ENCODE results near the gene ST7. TPM values are rescaled to one million over a fixed set of nuclear protein-coding genes. Genes with fewer than 3 reads are reported as not detected.

The ST7 gene
- total RNA-seq, 4 donors from 2014 or later = 7.2 to 47.9 (median 19.1) TPM

DNA sequence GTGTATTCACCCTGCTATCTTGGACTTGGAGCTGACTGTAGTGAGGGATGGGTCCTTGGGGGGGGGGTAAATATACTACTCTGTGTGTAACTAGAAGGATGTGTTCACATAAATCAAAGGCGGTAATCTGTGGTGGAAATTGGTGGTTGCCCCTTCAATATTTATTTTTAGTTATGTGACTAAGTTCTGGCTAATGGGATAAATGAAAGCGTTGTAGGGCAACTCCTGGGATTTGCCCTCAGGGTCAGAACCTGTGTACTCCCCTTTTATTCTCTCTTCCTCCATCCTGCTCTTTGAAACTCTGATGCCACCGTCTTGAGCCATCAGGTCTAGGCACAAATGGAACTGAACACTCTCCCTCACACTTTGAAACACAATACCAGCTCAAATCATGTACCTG is 24.3 kb upstream of the ST7 start:
- TF ChIP-seq POLR2AphosphoS5 (IDR thresholded peaks at IDR 0.05) = no peak
- TF ChIP-seq EP300 (IDR thresholded peaks at IDR 0.05; ENCODE audit: low read depth) = no peak
- no peak for TF ChIP-seq POLR2A (IDR thresholded peaks at IDR 0.05)
- TF ChIP-seq, protein P1, sequence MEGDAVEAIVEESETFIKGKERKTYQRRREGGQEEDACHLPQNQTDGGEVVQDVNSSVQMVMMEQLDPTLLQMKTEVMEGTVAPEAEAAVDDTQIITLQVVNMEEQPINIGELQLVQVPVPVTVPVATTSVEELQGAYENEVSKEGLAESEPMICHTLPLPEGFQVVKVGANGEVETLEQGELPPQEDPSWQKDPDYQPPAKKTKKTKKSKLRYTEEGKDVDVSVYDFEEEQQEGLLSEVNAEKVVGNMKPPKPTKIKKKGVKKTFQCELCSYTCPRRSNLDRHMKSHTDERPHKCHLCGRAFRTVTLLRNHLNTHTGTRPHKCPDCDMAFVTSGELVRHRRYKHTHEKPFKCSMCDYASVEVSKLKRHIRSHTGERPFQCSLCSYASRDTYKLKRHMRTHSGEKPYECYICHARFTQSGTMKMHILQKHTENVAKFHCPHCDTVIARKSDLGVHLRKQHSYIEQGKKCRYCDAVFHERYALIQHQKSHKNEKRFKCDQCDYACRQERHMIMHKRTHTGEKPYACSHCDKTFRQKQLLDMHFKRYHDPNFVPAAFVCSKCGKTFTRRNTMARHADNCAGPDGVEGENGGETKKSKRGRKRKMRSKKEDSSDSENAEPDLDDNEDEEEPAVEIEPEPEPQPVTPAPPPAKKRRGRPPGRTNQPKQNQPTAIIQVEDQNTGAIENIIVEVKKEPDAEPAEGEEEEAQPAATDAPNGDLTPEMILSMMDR (IDR thresholded peaks at IDR 0.05) = no peak
- Histone ChIP-seq H3K27me3 (no peaks in the 10 kb centered on the region), H3K27ac (no peak overlapping the region), H3K4me1 (peaks cover 0 to 6% (median 0%) of the 10 kb centered on the region in 4 donors), H3K9me3 (no peaks in the 10 kb centered on the region), H3K36me3 (no peaks in the 10 kb centered on the region), H3K4me3 (no peak overlapping the region)
- DNase-seq = no peak
- intact Hi-C loops (cut with DNase I; ENCODE audit: low total_unique reads) = no loop called here
- in situ Hi-C loops (cut with MboI; ENCODE audit: low pct_ligation_motif_present in 1 of 4, low pct_unique_long_range_greater_than_20kb in 1 of 4, low sequenced_read_pairs in 3 of 4) = loop anchor here in 1 of 4 donors (10.0 kb wide), 1 partner anchor 196 kb away; no protein-coding TSS in a partner anchor
- 72 to 82% methylated on average over 3 of the region's 3 CpGs for WGBS, 2 donors (ENCODE audit: low coverage in 1 of 2)

DNA sequence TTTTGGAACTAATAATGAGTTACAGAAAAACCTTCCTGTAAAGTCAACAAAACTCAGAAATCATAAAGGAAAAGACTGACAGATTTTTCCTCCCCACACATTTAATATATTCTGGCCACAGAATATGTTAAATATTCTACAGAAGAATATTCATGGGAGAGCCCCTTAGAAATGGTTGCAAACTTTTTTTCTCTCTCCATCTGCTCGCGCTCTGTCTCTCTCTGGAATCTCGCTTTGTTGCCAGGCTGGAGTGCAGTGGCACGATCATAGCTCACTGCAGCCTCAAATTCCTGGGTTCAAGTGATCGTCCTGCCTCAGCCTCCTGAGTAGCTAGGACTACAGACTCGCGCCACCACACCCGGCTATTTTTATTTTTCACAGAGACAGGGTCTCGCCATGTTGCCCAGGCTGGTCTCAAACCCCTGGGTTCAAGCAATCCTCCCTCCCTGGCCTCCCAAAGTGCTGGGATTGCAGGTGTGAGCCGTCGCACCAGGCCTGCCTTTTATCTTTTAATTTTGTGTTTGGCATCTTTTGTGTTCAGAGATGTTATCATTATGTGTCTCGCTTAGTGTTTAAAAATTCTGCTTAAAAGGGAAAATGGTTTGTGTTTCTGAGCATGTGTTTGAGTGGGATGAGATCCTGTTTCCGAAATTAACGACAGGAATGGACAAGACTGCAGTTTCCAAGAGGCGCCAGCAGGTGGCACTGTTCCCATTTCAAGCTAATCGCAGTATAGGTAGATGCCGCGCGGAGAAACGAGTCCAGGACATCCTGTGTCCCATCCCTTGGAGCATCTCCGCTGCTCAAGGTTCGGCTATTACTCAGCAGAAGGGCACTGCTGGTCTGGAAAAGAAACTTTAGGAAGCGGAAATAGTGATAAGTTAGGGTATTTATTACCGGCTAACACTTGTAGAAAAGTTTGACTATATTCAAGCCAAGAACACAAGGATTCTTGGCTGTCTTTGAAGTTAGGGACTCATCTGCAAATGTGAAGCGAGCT is 23.1 kb upstream of the ST7 start:
- peak; percentile 85 for DNase-seq
- Histone ChIP-seq H3K4me3 (no peak overlapping the region), H3K27ac (no peak overlapping the region), H3K9me3 (no peaks in the 10 kb centered on the region), H3K36me3 (no peaks in the 10 kb centered on the region), H3K4me1 (peaks cover 0 to 6% (median 0%) of the 10 kb centered on the region in 4 donors), H3K27me3 (no peaks in the 10 kb centered on the region)
- in situ Hi-C loops (cut with MboI; ENCODE audit: low pct_ligation_motif_present in 1 of 4, low pct_unique_long_range_greater_than_20kb in 1 of 4, low sequenced_read_pairs in 3 of 4) (loop anchor here in 2 of 4 donors (5.0 to 10.0 kb wide), 2 partner anchors 195 to 197 kb away; no protein-coding TSS in a partner anchor), intact Hi-C loops (cut with DNase I; ENCODE audit: low total_unique reads) (loop anchor here (5.0 kb wide), 2 partner anchors 57 to 192 kb away; no protein-coding TSS in a partner anchor)
- WGBS, 2 donors (ENCODE audit: low coverage in 1 of 2) = 25 to 35% methylated on average over 4 to 25 of the region's 25 CpGs
- TF ChIP-seq POLR2AphosphoS5 (IDR thresholded peaks at IDR 0.05) = no peak
- TF ChIP-seq, protein P1 (IDR thresholded peaks at IDR 0.05) = peak; percentile 90 to 96 (median 93)

DNA sequence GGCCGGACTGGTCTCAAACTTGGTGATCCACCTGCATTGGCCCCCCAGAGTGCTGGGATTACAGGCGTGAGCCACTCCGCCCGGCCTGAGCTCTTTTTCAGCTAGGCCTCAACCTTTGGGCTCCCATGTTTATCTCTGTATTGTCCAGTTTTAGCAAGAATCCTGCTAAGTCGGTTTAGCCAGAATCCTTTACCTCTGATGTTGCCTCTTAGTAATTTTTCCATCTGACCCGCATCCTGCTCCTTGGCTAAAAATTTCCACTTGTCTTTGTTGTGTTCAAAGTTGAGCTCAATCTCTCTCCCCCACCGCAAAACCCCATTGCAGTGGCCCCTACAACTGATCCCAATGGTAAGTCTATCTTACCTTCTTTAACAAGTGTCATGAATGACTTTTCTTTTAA is 20.7 kb upstream of the ST7 start:
- no peak for DNase-seq
- intact Hi-C loops (cut with DNase I; ENCODE audit: low total_unique reads) = loop anchor here (5.0 kb wide), 2 partner anchors 55 to 190 kb away; no protein-coding TSS in a partner anchor
- no peak overlapping the region for H3K4me3 ChIP-seq
- TF ChIP-seq, protein P1 (IDR thresholded peaks at IDR 0.05) = no peak
- TF ChIP-seq POLR2AphosphoS5 (IDR thresholded peaks at IDR 0.05) (no peak), EP300 (IDR thresholded peaks at IDR 0.05; ENCODE audit: low read depth) (no peak), POLR2A (IDR thresholded peaks at IDR 0.05) (no peak)
- H3K4me1 ChIP-seq = peaks cover 0 to 6% (median 0%) of the 10 kb centered on the region in 4 donors
- in situ Hi-C loops (cut with MboI; ENCODE audit: low pct_ligation_motif_present in 1 of 4, low pct_unique_long_range_greater_than_20kb in 1 of 4, low sequenced_read_pairs in 3 of 4) = loop anchor here in 1 of 4 donors (5.0 kb wide), 1 partner anchor 195 kb away; no protein-coding TSS in a partner anchor
- no peaks in the 10 kb centered on the region for H3K27me3 ChIP-seq
- 83 to 98% methylated on average over 1 to 7 of the region's 7 CpGs for WGBS, 2 donors (ENCODE audit: low coverage in 1 of 2)
- no peak overlapping the region for H3K27ac ChIP-seq
- H3K36me3 ChIP-seq = no peaks in the 10 kb centered on the region
- no peaks in the 10 kb centered on the region for H3K9me3 ChIP-seq

DNA sequence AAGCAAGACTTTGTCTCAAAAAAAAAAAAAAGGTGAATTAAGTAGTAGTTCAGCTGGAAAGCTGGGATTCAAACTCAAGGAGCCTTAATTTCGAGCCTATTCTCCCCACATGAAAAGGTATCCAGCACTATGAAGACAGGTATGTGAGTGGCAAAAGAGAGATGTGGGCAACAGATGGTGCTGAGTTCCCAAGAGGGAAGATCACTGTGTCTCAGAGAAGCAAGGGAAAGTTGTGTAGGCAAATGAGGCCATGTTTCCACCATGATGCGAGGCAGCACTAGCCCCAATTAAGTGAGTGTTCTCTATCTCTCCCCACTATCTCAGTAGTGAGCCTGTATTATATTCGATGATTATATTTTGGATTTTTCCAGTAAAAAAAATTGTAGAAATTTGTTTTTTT is 19.8 kb upstream of the ST7 start:
- DNase-seq = no peak
- TF ChIP-seq, protein P1 (IDR thresholded peaks at IDR 0.05) = no peak
- TF ChIP-seq POLR2A (IDR thresholded peaks at IDR 0.05) = no peak
- TF ChIP-seq POLR2AphosphoS5 (IDR thresholded peaks at IDR 0.05) = no peak
- no peak for TF ChIP-seq EP300 (IDR thresholded peaks at IDR 0.05; ENCODE audit: low read depth)
- peaks cover 0 to 6% (median 0%) of the 10 kb centered on the region in 4 donors for H3K4me1 ChIP-seq
- in situ Hi-C loops (cut with MboI; ENCODE audit: low pct_ligation_motif_present in 1 of 4, low pct_unique_long_range_greater_than_20kb in 1 of 4, low sequenced_read_pairs in 3 of 4) (loop anchor here in 1 of 4 donors (5.0 kb wide), 1 partner anchor 194 kb away; no protein-coding TSS in a partner anchor), intact Hi-C loops (cut with DNase I; ENCODE audit: low total_unique reads) (loop anchor here (5.0 kb wide), 2 partner anchors 54 to 189 kb away; no protein-coding TSS in a partner anchor)
- no peaks in the 10 kb centered on the region for H3K27me3 ChIP-seq
- H3K4me3 ChIP-seq = no peak overlapping the region
- no peak overlapping the region for H3K27ac ChIP-seq
- H3K36me3 ChIP-seq = no peaks in the 10 kb centered on the region
- WGBS, 2 donors (ENCODE audit: low coverage in 1 of 2) = 86 to 94% methylated on average over 3 of the region's 3 CpGs
- no peaks in the 10 kb centered on the region for H3K9me3 ChIP-seq

Data from transverse colon (tissue), 4 donors.